Measurements from ENCODE around the gene RUFY1.

DNA sequence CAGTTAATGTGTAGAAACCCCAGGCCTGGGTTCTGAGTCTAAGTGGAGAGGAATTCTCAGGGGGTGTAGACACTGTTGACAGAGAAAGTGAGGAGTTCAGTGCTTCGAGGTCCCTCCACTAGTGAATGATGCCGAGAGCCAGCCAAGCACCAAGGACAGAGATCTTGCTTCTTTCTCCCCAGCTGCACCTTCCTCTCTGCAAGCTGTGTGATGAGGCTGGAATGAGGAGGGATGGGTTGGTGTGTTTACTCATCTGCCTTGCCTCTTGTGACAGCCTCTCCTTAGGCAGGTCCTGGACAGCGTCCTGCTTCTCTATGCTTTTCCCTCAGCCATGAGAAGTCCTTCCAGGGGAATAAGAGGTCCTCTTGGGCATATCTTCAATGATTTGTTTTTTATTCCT lies 37.8 kb downstream of the RUFY1 start:
- TF ChIP-seq, protein P1, sequence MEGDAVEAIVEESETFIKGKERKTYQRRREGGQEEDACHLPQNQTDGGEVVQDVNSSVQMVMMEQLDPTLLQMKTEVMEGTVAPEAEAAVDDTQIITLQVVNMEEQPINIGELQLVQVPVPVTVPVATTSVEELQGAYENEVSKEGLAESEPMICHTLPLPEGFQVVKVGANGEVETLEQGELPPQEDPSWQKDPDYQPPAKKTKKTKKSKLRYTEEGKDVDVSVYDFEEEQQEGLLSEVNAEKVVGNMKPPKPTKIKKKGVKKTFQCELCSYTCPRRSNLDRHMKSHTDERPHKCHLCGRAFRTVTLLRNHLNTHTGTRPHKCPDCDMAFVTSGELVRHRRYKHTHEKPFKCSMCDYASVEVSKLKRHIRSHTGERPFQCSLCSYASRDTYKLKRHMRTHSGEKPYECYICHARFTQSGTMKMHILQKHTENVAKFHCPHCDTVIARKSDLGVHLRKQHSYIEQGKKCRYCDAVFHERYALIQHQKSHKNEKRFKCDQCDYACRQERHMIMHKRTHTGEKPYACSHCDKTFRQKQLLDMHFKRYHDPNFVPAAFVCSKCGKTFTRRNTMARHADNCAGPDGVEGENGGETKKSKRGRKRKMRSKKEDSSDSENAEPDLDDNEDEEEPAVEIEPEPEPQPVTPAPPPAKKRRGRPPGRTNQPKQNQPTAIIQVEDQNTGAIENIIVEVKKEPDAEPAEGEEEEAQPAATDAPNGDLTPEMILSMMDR (IDR thresholded peaks at IDR 0.05), result no peak
- TF ChIP-seq POLR2A (IDR thresholded peaks at IDR 0.05), result no peak

Data from prostate gland (tissue), 2 donors.